DND-41 (cell line): ENCODE data around the gene SYNE2.

Experiments used
- CTCF ChIP-seq: IDR thresholded peaks from 2 replicates; pipeline ENCODE4 v1.5.1; 2012; ENCODE audit warnings: borderline replicate concordance, low read length, moderate library complexity, mild to moderate bottlenecking; ENCODE audit not compliant: poor library complexity, severe bottlenecking; ENCODE audit errors: extremely low read depth
- EZH2 ChIP-seq: IDR thresholded peaks from 3 replicates; pipeline ENCODE4 v1.6.1; 2012; ENCODE audit warnings: borderline replicate concordance, low read depth, mild to moderate bottlenecking, moderate library complexity, low read length, inconsistent platforms; ENCODE audit not compliant: severe bottlenecking

GRCh38 chr14:64170181-64170580, 317.4 kb downstream of the SYNE2 start:
- no peak for TF ChIP-seq CTCF
- TF ChIP-seq EZH2, result no peak
